CD1c-positive myeloid dendritic cell (primary cell): Measurements from ENCODE around the gene HDGF.

Source experiments
- DNase-seq: peaks from one replicate; pipeline ENCODE4 v3.0.0-alpha.2; 2016; ENCODE audit errors: extremely low spot score

Gene HDGF

DNA sequence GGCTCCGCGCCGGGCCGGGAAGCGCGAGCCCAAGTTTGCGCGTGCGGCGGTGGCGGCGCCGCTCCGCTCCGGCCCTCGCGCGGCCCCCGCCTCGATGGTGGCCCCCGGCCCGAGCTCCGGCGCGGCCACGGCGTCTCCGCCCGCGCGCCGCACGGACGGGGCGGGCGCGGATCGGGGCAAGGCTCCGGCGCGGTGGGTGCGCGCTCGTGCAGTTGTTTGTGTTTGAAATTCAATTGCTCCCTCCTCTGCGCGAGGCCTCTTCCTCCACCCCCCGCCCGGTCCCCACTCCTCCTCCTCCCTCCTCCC is at the start of gene HDGF:
TSS of gene HDGF (minus strand) at position 225 of the 306 bp plus-strand sequence. CDS start 246 bp downstream, outside the sequence.
- no peak for DNase-seq

DNA sequence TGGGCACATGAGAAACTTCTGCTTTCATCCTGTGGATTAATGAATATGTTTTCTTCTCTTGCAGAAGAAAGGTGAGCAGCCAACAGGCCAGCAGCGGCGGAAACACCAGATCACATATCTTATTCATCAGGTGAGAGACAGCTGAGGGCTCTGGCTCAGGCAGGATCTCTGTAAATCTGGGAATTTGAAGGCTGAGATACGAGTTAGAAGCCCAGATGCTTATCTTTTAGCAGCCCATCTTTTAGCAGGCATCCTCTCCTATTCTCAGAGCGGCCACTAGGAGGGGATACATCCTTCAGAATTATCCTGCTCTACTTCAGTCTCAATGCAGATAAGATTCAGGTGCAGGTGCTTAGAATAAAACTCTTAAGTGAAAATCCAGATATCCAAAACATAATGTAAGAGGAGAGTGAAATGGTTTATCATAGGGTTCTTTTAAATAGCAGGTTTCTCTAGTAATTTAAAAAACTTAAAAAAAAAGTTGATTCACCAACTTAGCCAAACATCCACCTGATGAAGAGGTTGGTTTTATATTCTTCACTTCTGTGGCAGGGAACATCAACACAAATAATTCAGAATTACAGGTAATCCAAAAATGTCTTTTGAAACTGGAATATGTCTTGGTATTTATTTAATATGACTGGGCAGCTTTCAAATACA is 45.9 kb upstream of the HDGF start:
- DNase-seq, result peak; percentile 74

DNA sequence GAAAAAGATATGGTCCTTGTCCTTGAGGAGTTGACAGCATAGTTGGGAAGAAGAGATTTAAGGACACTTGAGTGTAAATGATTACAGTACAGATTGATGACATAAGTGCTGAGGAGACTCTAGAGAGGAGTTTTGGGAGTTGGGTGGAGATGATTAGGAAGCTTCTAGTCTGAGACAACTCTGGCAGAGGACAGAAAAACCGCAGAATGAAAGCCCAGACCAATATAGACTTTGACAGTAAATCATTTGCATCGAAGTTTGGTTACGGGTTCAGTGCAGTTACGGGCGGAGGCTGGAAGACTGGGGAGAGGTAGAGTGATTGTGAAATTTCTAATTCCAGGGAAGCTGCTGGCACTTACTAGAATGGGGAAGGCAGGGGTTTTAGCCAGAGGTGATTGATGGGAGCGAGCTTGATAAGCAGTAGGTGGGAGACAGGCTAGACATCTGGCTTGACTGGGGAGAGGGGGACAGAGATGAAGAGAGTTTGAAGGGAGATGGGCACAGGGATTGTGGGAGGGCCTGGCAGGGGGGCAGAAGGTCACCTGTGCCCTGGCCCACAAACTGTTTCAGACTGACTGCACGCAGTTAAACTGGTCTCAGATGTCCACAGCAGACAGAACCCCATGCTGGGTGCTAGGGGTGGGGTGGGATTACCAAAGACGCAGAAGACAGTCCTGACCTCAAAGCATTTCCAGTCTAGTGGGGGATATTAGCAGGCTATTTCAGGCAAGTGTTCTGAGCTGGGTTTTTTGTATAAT is 45.0 kb upstream of the HDGF start:
- no peak for DNase-seq

DNA sequence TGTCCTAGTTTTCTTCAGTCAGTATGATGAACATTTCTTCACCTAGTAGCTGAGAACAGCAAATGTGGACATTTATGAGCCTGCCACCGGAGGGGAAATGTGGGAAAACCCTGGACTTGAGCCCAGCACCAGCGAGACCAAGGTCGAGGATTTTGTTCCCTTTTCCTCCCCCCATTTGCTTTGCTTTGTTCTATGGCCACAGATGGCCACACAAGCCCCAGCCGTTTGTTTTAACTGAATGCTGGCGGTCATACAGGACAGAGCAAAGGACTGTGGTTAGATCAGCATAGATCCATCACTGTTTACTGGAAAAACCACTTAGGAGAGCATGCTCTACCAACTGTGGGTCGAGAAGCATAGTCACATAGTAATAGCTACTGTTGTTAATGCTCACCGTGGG is 44.3 kb upstream of the HDGF start:
- no peak for DNase-seq

DNA sequence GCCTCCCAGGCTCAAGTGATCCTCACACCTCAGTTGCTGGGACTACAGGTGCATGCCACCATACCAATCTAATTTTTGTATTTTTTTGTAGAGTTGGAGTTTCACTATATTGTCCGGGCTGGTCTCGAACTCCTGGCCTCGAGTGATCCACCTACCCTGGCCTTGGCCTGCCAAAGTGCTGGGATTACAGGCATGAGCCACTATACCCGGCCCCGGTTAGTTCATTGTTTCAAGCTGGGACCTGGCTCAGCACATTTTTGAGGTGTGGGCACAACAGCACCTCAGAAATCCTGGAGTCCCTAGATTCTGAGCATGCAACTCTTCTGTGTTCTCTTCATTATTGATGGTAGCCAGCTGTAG is 43.9 kb upstream of the HDGF start:
- DNase-seq, result no peak

DNA sequence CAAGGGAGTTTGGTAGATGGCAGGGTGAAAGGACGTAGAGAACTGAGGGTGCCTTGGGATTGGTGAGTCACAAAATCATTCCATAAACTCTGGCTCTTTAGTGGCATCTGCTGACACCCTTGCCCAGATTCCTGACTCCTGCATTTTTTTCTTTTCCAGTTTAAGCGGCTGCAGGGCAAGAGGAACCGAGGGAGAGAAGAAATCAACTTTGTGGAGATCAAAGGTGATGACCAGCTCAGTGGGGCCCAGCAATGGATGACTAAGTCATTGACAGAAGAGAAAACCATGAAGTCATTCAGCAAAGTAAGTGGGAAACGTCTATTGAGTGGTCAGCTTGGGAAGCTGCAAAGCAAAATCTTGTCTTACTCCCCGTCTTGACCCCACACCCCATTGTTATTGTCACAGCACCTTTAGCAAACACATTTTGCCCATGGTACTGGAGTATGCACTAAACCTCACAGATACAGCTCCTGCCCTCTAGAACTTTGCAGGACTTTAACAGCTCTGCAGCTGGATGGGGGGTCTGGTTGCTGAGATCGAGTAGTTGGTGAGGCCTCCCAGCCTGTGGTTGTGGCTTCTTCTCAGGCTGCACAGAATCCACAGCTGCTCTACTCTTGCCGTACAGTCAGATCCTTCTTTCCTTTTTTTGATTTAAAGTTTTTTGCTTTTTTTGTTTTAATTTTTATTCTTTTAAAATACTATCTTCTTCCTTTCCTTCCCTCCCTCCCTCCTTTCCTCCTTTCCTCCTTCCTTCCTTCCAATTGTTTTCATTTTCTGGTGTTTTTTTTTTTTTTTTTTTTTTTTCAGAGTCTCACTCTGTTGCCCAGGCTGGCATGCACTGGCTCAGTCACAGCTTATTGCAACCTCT is 43.3 kb upstream of the HDGF start:
- no peak for DNase-seq

DNA sequence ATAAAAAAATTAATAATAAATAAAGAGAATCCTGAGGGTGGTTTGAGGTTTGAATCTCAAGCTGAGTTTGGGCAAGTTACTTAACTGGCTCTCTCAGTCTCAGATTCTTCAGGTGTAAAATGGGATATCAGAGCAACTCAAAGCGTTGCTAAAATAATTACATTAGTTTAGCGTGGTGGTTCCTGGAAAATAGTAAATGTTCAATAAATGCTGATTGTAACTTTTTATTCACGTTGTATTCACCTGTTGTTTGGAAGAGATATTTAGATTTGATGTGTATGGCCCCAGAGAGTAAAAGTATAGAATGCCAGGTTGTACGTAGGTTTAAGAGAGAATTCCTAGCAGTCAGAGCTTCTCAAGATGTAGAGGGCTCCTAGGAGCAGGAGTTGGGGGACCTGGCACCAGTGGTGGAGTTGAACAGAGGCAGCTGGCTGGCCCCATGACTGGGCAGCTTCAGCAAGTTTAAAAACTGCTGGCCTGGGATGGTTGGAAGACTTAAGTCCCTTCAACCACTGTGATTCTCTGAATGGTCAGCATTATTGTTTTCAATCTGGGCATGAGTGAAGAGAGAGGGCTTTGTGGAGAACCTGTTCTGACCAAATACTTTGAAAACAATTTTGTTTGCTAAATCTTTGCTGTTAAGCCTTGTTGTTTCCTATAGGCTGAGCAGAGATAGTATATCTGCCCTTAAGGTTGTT is 38.3 kb upstream of the HDGF start:
- no peak for DNase-seq

DNA sequence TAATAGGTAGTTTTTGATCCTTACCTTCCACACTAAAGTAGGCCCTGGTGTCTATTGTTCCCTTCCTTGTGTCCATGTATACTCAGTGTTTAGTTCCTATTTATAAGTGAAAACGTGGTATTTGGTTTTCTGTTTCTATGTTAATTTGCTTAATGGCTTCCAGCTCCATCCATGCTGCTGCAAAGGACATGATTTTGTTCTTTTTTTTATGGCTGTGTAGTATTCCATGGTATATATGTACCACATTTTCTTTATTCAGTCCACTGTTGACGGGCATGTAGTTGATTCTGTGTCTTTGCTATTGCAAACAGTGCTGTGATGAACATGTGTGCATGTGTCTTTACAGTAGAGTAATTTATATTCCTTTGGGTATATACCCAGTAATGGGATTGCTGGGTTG is 36.7 kb upstream of the HDGF start:
- DNase-seq, result no peak

DNA sequence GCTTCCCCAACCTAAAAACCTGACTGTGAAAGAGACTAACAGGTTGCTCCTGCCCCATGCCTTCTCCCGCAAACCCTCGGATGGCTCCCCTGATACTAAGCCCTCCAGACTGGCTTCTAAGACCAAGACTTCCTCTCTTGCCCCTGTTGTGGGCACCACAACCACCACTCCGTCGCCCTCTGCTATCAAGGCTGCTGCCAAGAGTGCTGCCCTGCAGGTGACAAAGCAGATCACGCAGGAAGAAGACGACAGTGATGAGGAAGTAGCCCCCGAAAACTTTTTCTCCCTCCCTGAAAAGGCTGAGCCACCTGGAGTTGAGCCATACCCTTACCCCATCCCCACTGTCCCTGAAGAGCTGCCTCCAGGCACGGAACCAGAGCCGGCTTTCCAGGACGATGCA is 35.2 kb upstream of the HDGF start:
- no peak for DNase-seq

DNA sequence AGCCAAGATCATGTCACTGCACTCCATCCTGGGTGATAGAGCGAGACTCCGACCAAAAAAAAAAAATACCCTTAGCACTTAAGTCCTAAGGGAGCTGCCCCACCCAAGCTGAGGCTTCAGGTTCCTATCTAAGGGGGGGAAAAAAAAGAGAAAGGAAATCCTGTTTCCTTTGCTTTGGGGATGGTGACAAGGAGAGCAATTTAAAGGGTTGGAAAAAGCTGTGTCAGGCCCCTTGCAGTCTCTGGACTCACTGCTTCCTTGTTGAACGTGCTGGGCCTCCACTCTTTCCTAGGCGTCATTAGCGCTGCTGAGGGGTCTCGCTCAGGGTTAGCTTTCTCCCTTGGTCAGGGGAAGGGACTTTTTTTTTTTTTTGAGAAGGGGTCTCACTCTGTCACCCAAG is 34.0 kb upstream of the HDGF start:
- DNase-seq, result no peak

DNA sequence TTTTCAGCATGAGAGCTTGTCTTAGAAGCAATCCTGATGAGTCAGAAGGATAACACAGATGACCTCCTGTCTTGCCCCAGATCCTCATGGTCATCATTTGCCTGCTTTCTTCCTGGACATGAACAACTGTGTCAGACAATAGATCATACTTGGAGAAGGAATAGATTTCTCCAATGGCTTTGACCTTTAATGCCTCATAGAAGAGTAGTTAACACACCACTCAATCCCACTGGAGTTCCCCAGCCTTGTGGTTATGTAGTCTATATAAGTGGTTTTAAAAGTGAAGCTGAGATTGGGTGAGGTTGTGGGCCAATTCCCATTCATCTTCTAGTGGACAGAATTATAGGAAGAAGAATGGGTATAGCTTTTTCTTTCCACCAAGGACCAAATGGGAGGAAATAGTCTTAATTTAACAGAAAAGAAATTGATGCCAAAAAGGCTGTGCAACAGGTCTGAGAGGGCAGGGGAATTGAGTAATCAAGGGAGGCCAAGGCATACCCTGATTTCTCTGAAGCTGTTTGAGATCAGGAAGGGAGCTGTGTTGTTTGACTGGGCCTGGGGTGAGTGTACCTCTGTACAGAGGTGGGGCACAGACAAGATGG is 30.2 kb upstream of the HDGF start:
- no peak for DNase-seq

DNA sequence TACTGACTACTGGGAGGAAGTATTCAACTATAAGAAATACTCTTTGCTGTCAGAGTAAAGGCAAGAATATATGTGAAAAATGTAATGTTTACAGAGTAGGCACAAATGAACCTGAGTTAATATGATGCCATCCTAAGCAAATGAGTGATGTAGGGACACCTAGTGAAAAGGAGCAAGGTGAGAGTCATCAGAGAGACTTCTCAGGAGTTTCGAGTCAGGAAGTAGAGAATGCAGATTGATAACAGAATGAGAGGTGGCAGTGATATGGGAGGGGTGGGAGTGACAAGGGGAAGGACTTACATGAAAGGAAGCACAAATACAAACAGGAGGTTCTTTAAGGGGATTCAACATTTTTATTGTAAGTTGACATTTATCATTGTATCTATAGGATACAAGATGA is 26.1 kb upstream of the HDGF start:
- DNase-seq, result no peak

DNA sequence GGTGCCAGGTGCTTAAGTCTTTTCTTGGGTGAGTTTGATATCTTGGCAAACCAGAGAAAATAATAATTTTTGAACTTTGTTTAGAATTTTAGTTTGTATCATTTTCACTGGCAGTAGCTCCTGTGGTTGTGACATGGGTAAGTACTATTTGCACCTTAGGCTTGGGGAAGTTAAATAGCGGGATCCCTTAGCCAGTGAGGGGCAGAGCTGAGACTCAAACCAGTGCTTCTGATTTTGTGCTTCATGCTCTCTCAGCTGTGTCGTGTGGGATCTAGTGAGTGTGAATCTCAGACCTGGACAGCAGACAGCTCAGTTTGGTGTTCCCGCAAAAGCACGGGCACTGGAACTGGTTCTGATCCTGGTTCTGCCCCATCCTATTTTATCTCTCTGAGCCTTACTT is 25.5 kb upstream of the HDGF start:
- DNase-seq, result no peak

DNA sequence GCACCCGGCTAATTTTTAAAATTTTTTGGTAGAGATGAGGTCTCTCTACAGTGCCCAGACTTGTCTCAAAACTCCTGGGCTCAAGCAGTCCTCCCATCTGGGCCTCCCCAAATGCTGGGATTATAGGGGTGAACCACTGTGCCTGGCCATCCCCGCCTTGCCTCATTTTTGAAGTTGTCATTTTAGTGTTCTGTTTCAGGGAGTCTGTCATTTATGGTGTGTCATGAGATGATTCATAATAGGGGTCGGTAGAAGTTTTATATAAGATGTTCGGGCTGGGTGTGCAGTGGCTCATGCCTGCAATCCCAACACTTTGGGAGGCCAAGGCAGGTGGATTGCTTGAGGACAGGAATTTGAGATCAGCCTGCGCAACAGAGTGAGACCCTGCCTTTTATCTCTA is 24.3 kb upstream of the HDGF start:
- no peak for DNase-seq

DNA sequence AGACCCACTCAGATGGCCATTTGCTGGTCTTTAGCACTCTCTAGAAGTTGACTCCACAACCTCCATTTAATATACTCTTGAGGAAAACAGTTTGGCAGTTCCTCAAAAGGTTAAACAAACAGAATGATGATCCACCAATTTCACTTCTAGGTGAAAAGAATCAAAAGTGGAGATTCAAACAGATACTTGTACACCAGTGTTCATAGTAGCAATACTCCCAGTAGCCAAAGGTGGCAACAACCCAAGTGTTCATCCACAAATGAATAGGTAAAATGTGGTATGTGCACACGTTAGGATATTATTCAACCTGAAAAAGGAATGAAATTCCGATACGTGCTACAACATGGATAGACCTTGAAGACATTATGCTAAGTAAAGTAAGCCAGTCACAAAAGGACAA is 22.1 kb upstream of the HDGF start:
- no peak for DNase-seq

DNA sequence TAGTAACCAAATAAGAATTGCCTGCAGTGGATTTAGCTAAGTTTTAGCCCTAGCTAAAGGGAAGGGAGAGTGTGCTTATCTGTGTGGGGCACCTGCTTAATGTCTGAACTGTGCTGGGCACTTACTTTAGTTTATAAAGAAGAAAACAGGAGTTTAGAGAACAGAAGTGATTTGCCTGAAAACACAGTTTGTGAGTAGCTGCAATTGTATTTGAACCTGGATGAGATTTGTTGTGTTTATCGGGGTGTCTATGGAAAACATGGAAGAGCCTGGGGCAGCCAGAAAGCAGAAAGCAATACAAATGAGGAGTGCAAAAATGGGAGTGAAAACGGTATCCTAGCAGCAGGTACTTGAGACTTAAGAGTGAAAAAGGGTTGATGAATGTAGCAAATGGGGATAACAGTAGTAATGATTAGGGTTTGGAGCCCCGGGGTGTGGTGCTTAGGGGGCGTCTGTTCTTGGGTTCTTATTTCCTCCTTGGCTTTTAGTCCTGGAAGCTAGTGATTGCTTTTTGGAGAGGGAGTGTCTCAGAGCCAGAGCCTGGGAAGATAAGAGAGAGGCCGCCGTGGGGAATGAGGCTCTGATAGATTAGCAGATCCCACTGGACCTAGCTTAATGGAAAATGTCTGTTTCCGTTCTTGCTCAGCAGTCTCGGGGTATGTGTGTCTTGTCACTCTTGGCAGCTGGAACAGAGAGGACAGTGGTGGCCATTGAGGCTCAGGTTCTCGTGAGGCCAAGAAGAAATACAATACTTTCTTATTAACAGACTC is 21.4 kb upstream of the HDGF start:
- DNase-seq, result no peak

DNA sequence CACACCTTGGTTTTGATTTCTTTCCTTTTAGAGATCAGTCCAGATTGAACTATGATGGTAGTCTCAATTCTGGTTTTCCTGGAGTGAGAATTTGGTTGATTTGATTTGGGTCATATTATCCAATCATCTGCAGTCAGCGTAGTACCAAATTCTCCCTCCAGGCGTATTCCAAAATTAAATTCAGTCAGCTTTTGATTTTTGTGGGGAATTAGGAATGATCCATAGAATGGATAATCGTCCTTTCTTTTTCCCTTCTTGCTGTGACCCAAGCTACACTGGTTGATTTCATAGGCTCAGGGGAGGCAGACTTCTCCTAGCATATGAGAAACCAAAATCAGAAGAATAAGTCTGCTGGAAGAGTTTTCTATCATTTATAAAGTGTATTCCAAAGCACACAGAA is 20.7 kb upstream of the HDGF start:
- no peak for DNase-seq

DNA sequence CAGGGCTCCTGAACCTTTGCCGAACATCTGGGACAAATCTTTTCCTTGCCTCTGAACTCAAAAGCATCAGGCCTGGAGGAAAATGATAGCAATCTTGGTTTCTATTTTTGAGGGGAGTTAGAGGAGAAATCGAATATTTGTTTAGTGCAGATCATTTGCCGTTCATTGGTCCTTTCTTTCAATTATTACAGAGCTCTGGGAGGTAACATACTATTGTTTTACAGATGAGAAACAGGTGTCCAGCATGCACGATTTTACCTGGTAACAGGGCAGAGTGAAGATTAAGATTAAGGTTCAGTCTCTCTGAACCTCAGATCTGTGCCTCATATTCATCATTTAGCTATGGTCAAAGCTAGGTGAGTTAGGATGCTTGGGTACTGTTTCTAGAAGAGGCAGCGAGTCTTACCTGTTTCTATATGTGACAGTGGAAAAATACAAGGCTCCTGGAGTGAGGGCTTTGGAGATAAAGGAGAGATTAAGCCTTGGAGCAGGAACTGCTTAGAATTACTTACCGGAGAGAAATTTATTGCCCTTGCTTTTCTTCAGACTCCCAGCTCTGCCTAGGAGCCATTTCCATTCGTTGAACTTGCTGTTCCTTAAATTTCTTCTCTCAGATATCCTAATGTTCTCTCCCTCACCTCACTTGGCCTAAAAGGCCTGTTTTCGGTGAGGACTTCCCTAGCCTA is 17.3 kb upstream of the HDGF start:
- DNase-seq, result no peak

DNA sequence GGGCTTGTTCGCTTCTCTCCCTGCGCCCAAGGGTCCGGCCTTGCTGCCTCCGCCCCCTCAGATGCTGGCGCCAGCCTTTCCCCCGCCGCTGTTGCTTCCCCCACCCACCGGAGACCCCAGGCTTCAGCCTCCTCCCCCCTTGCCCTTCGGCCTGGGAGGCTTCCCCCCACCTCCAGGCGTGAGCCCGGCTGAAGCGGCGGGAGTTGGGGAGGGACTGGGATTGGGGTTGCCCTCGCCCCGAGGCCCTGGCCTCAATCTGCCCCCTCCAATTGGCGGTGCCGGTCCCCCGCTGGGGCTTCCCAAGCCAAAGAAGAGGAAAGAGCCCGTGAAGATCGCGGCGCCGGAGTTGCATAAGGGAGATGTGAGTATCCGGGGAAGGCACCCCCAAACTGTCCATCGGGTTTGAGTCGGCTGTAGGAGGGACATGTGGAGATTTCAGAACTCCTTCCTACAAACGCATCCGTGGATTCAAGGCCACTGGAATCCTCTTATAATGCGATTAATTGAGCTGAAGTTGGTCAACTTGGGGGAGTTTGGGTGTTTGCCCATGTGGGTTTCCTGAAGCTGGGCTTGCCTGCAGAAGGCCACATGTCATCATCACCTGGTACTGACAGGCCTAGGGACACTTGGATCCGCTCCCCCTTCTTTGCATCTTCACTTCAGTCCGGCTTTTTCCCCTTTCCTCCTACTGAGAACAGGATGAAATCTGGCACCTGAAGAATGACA is 16.6 kb upstream of the HDGF start:
- DNase-seq, result peak; percentile 39
